Mesothelial cell of epicardium (in vitro differentiated cells): ENCODE results near the gene NNT. TPM values are rescaled to one million over a fixed set of nuclear protein-coding genes. Genes with fewer than 3 reads are reported as not detected.

ENCODE experiments used
- DNase-seq, 2 experiments: peaks; one replicate each; pipeline ENCODE4 v3.0.0; 2021; ENCODE audit warnings: low spot score in 2 of 2; ENCODE audit not compliant: unreplicated experiment in 2 of 2
- H3K27ac Mint-ChIP-seq: 2 replicates; pipeline ENCODE4 v1.8.0; 2021; ENCODE audit warnings: mixed read lengths
- H3K27me3 Mint-ChIP-seq: 2 replicates; pipeline ENCODE4 v1.8.0; 2021; ENCODE audit warnings: low read depth, mixed read lengths
- H3K36me3 Mint-ChIP-seq: 2 replicates; pipeline ENCODE4 v1.8.0; 2021; ENCODE audit warnings: mixed read lengths
- H3K4me1 Mint-ChIP-seq: 2 replicates; pipeline ENCODE4 v1.8.0; 2021; ENCODE audit warnings: mixed read lengths
- H3K4me3 Mint-ChIP-seq: 2 replicates; pipeline ENCODE4 v1.8.0; 2021; ENCODE audit warnings: mild to moderate bottlenecking, moderate library complexity, mixed read lengths
- H3K9me3 Mint-ChIP-seq: 2 replicates; pipeline ENCODE4 v1.8.0; 2021; ENCODE audit warnings: mixed read lengths
- total RNA-seq: library from RNA; stranded (reverse); gene quantifications from 3 replicates; pipeline ENCODE4 v1.2.1, GENCODE V29; 2021
- TF ChIP-seq, protein P1 (sequence below): fragments of 200-600 bp; sonication (generic); IDR thresholded peaks from one replicate; pipeline ENCODE4 v1.5.0; 2021; ENCODE audit warnings: antibody characterized with exemption; ENCODE audit not compliant: unreplicated experiment

Gene NNT
- total RNA-seq, 1 donor from 2014 or later = 68.7 TPM

DNA sequence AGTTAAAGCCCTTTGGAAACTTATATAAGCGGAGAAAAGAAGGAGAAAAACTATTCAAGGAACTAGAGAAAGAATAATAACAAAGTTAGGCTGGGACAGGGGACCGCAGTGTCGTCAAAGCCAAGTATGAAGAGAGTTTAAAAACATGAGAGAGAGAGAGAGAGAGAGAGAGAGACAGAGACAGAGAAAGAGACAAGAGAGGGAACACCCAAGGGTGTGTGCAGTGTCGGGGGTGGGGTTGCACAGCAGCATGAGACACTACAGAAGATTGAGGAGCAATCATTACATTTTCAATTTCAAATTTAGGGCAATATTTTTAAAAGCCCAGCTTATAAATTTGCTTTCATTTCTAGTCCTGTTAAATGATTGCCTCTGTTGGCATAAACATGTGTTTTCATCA is 74.3 kb downstream of the NNT start:
- TF ChIP-seq, protein P1, sequence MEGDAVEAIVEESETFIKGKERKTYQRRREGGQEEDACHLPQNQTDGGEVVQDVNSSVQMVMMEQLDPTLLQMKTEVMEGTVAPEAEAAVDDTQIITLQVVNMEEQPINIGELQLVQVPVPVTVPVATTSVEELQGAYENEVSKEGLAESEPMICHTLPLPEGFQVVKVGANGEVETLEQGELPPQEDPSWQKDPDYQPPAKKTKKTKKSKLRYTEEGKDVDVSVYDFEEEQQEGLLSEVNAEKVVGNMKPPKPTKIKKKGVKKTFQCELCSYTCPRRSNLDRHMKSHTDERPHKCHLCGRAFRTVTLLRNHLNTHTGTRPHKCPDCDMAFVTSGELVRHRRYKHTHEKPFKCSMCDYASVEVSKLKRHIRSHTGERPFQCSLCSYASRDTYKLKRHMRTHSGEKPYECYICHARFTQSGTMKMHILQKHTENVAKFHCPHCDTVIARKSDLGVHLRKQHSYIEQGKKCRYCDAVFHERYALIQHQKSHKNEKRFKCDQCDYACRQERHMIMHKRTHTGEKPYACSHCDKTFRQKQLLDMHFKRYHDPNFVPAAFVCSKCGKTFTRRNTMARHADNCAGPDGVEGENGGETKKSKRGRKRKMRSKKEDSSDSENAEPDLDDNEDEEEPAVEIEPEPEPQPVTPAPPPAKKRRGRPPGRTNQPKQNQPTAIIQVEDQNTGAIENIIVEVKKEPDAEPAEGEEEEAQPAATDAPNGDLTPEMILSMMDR = no peak
- Mint-ChIP-seq H3K9me3 (no peaks in the 10 kb centered on the region), H3K4me1 (no peaks in the 10 kb centered on the region), H3K4me3 (no peak overlapping the region), H3K27me3 (no peaks in the 10 kb centered on the region), H3K27ac (no peak overlapping the region), H3K36me3 (peaks cover 13% of the 10 kb centered on the region)
- DNase-seq = no peak

DNA sequence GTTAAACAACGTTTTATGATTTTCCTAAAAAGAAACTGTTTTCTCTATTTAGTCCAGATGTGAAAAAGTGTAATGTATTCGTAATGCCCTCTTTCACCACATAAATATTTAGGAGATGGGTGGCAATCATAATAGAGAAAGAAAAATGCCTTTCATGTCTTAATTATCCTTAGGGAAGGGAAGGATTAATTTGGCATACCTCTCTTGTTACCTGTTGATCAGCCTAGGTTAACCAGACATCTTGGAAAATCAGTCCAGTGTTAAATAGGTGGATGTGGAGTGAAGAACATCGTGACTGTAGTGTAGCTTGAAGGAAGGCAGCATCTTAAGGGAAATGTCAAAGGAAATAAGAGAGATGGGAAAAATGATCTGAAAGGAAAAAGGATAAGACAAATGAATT is 76.2 kb downstream of the NNT start:
- Mint-ChIP-seq H3K9me3 (no peaks in the 10 kb centered on the region), H3K36me3 (peaks cover 13% of the 10 kb centered on the region)

DNA sequence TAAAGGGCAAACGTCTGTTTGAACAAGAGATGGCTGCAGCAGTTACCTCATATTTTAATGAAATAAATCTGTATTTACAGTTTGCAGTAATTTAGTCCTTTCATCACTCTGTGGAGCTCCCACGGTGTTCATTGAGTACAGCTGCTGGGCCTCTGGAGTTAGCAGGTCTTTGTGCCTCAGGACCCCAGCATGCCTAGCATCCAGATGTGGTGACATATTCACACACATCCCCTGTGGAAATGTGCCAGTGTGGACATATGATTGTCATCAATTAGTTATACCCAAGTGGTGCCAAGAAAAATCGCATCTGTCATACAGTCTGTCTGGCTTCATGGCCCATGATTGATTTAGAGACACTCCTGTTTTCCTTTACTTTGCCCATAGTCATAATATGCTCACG is 77.3 kb downstream of the NNT start:
- H3K27me3 Mint-ChIP-seq = no peaks in the 10 kb centered on the region
- peaks cover 13% of the 10 kb centered on the region for H3K36me3 Mint-ChIP-seq
- TF ChIP-seq, protein P1 = no peak
- H3K4me1 Mint-ChIP-seq = no peaks in the 10 kb centered on the region
- H3K9me3 Mint-ChIP-seq = no peaks in the 10 kb centered on the region
- H3K27ac Mint-ChIP-seq = no peak overlapping the region
- no peak for DNase-seq
- H3K4me3 Mint-ChIP-seq = no peak overlapping the region

More for the DNA sequence above, 76.2 kb downstream of the NNT start:
- Mint-ChIP-seq H3K27me3 (no peaks in the 10 kb centered on the region), H3K27ac (no peak overlapping the region), H3K4me1 (no peaks in the 10 kb centered on the region), H3K4me3 (no peak overlapping the region)
- TF ChIP-seq, protein P1 = no peak
- DNase-seq = no peak

DNA sequence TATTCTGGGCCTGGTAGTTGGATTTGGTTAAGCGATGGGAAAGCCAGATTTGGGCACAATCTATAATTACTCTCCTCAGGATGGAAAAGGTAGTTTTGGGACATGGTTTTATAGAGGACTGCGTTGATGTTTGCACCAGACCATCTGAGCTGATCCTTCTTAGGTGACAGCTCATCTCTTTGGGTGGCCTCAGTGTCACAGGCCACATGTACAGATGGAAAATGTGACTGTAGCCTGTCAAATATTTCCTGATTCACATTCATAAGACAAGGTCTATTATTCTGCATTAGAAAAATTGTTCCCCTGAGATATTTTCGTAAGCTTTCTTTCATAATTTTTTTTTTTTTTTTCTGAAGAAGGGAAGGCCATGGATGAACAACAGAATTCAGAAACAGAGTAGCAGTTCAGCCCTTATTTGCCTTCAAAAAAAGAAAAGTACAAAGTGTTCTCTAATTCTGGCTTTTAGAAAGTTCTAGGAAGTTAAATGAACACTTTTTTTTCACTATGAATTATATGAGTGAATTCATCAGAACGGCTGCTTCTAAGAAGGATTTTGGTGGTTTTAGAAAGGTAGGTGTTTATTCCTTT is 81.0 kb downstream of the NNT start:
- Mint-ChIP-seq H3K4me3 (no peak overlapping the region), H3K27me3 (no peaks in the 10 kb centered on the region), H3K36me3 (peaks cover 23% of the 10 kb centered on the region), H3K27ac (no peak overlapping the region), H3K9me3 (peaks cover 11% of the 10 kb centered on the region), H3K4me1 (no peaks in the 10 kb centered on the region)
- DNase-seq = no peak
- TF ChIP-seq, protein P1 = no peak

DNA sequence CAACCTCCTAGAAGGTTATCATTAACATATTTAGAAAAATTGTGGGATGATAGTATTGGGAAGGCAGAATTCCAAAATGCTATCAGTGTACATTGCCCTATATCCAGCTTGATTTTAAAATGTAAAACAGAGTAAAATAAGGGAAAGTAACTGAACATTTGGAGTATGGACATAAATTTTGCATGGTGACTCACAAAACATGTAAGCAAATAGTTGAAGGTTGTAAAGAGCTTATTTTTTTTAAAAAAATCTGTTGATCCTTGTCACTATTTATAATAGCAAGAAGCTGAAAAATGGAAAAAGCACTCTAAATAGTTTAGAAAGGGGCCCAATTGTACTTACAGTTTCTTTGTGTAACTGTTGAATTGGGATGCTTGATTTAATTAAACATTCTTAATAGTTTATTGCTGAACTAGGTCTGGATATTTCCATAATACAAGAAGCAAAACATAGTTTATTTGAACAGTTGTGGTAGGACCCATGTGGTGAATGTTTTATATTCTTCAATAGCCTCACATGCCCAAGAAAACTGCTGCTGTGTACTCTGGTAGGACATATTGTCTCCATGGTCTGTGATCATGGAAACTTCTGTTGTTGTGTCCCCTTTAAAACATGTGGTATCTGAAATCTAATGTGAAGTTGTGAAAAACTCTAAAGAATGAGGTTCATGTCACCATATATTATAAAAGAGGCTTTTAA is 82.4 kb downstream of the NNT start:
- no peak overlapping the region for H3K27ac Mint-ChIP-seq
- no peak for DNase-seq
- H3K36me3 Mint-ChIP-seq = peaks cover 31% of the 10 kb centered on the region
- TF ChIP-seq, protein P1 = no peak
- no peaks in the 10 kb centered on the region for H3K27me3 Mint-ChIP-seq
- H3K4me3 Mint-ChIP-seq = no peak overlapping the region
- H3K9me3 Mint-ChIP-seq = peaks cover 25% of the 10 kb centered on the region
- no peaks in the 10 kb centered on the region for H3K4me1 Mint-ChIP-seq
